ENCODE measurements around the gene POFUT2.

The POFUT2 gene

GRCh38 chr21:45220714-45221490, 66.8 kb downstream of the POFUT2 start:
- no peak for DNase-seq

GRCh38 chr21:45220071-45220481, 67.6 kb downstream of the POFUT2 start:
- no peak for DNase-seq

- no peak for DNase-seq
Measured at GRCh38 chr21:45219517-45219916, 68.2 kb downstream of the POFUT2 start.

GRCh38 chr21:45217010-45217409, 70.7 kb downstream of the POFUT2 start:
- no peak for DNase-seq

GRCh38 chr21:45215213-45215612, 72.5 kb downstream of the POFUT2 start:
- no peak for DNase-seq
